Measurements from ENCODE around the gene ANKRD37.

Gene ANKRD37

DNA sequence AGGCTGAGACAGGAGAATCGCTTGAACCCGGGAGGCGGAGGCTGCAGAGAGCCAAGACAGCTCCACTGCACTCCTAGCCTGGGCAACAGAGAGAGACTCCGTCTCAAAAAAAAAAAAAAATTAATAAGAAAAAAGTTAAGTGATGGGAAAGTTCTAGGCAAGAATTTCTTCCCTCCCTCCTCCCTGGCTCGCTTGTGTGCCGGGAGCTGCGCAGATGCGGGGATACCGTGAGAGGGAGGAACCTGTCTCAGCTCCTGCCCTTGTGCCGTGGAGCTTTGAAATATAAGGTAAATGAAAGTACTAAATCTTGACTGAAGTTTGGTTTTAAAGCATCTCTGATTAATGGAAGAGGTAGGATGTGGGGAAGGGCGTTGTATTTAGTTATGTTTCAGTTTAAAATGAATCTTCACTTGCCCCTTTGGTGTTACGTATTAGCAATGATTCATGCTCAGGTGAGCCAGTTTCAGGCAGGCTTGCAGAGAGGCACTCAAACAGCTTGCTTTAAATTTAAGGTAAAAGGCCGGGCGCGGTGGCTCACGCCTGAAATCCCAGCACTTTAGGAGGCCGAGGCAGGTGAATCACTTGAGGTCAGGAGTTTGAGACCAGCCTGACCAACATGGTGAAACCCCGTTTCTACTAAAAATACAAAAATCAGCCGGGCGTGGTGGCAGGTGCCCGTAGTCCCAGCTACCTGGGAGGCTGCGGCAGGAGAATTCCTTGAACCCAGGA lies 30.5 kb downstream of the ANKRD37 start:
- ATAC-seq: no peak
- no peak for TF ChIP-seq ISL1 (CRISPR knock-in tag; IDR thresholded peaks at IDR 0.05)

- TF ChIP-seq SNAI2 (CRISPR knock-in tag; IDR thresholded peaks at IDR 0.05): no peak
- TF ChIP-seq ZNF565 (CRISPR knock-in tag; conservative IDR thresholded peaks at IDR 0.05; ENCODE audit: low read depth): no peak
- no peak for TF ChIP-seq CREB5 (CRISPR knock-in tag; IDR thresholded peaks at IDR 0.05; ENCODE audit: low read depth)
- no peak for TF ChIP-seq ESRRG (CRISPR knock-in tag; IDR thresholded peaks at IDR 0.05)
- TF ChIP-seq ZFP30 (CRISPR knock-in tag; IDR thresholded peaks at IDR 0.05): no peak
- no peak for TF ChIP-seq ZC3H10 (CRISPR knock-in tag; IDR thresholded peaks at IDR 0.05)
- no peak for TF ChIP-seq OSR1 (CRISPR knock-in tag; IDR thresholded peaks at IDR 0.05)
- no peak for TF ChIP-seq RARB (CRISPR knock-in tag; IDR thresholded peaks at IDR 0.05)
- TF ChIP-seq ISL1 (CRISPR knock-in tag; IDR thresholded peaks at IDR 0.05): no peak
- TF ChIP-seq PPARA (CRISPR knock-in tag; IDR thresholded peaks at IDR 0.05; ENCODE audit: borderline replicate concordance): no peak
- no peak for TF ChIP-seq ZFP3 (CRISPR knock-in tag; IDR thresholded peaks at IDR 0.05)
- TF ChIP-seq TCF4 (CRISPR knock-in tag; IDR thresholded peaks at IDR 0.05; ENCODE audit: borderline replicate concordance): no peak
- TF ChIP-seq ARNTL (CRISPR knock-in tag; IDR thresholded peaks at IDR 0.05; ENCODE audit: borderline replicate concordance, low read depth): no peak
- TF ChIP-seq, protein P1, sequence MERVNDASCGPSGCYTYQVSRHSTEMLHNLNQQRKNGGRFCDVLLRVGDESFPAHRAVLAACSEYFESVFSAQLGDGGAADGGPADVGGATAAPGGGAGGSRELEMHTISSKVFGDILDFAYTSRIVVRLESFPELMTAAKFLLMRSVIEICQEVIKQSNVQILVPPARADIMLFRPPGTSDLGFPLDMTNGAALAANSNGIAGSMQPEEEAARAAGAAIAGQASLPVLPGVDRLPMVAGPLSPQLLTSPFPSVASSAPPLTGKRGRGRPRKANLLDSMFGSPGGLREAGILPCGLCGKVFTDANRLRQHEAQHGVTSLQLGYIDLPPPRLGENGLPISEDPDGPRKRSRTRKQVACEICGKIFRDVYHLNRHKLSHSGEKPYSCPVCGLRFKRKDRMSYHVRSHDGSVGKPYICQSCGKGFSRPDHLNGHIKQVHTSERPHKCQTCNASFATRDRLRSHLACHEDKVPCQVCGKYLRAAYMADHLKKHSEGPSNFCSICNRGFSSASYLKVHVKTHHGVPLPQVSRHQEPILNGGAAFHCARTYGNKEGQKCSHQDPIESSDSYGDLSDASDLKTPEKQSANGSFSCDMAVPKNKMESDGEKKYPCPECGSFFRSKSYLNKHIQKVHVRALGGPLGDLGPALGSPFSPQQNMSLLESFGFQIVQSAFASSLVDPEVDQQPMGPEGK (CRISPR knock-in tag; IDR thresholded peaks at IDR 0.05; ENCODE audit: borderline replicate concordance): no peak
- TF ChIP-seq BACH2 (CRISPR knock-in tag; IDR thresholded peaks at IDR 0.05; ENCODE audit: borderline replicate concordance): no peak
- no peak for TF ChIP-seq ZNF8 (CRISPR knock-in tag; IDR thresholded peaks at IDR 0.05)
- TF ChIP-seq CSDC2 (CRISPR knock-in tag; IDR thresholded peaks at IDR 0.05): no peak
- TF ChIP-seq, protein P2, sequence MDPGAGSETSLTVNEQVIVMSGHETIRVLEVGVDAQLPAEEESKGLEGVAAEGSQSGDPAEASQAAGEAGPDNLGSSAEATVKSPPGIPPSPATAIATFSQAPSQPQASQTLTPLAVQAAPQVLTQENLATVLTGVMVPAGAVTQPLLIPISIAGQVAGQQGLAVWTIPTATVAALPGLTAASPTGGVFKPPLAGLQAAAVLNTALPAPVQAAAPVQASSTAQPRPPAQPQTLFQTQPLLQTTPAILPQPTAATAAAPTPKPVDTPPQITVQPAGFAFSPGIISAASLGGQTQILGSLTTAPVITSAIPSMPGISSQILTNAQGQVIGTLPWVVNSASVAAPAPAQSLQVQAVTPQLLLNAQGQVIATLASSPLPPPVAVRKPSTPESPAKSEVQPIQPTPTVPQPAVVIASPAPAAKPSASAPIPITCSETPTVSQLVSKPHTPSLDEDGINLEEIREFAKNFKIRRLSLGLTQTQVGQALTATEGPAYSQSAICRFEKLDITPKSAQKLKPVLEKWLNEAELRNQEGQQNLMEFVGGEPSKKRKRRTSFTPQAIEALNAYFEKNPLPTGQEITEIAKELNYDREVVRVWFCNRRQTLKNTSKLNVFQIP (CRISPR knock-in tag; IDR thresholded peaks at IDR 0.05; ENCODE audit: borderline replicate concordance, low read depth): no peak
- TF ChIP-seq ZNF70 (CRISPR knock-in tag; IDR thresholded peaks at IDR 0.05): no peak
- TF ChIP-seq TSHZ2 (CRISPR knock-in tag; IDR thresholded peaks at IDR 0.05): no peak
These were observed 33.0 kb downstream of the ANKRD37 start for GRCh38 chr4:185429660-185430059.

DNA sequence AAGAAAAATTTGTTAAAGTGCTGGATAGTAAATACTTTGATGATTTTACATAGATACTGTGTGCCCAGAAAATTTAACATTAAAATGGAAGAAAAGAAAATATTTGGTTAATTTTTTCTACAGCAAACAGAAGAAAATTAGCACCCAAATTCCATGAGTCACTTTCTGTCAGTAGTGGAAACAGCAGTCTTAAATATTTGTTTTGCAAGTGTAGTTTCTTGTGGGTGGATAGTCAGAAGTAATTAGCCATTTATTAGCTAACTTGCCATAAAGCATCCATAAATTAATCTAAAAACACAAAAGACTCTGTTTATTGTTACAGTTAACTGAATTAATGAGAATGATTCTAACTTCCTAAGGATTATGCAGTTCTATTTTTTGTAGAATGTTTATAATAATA lies 38.8 kb downstream of the ANKRD37 start:
- no peak for ATAC-seq
- TF ChIP-seq CSRNP3 (CRISPR knock-in tag; IDR thresholded peaks at IDR 0.05) (no peak), ESRRG (CRISPR knock-in tag; IDR thresholded peaks at IDR 0.05) (no peak), TSHZ2 (CRISPR knock-in tag; IDR thresholded peaks at IDR 0.05) (no peak), OSR1 (CRISPR knock-in tag; IDR thresholded peaks at IDR 0.05) (no peak), TCF4 (CRISPR knock-in tag; IDR thresholded peaks at IDR 0.05; ENCODE audit: borderline replicate concordance) (no peak), ZFP3 (CRISPR knock-in tag; IDR thresholded peaks at IDR 0.05) (no peak), ZC3H10 (CRISPR knock-in tag; IDR thresholded peaks at IDR 0.05) (no peak), RARB (CRISPR knock-in tag; IDR thresholded peaks at IDR 0.05) (no peak), PPARA (CRISPR knock-in tag; IDR thresholded peaks at IDR 0.05; ENCODE audit: borderline replicate concordance) (no peak), ARNTL (CRISPR knock-in tag; IDR thresholded peaks at IDR 0.05; ENCODE audit: borderline replicate concordance, low read depth) (no peak), BACH2 (CRISPR knock-in tag; IDR thresholded peaks at IDR 0.05; ENCODE audit: borderline replicate concordance) (no peak)
- TF ChIP-seq, protein P2 (CRISPR knock-in tag; IDR thresholded peaks at IDR 0.05; ENCODE audit: borderline replicate concordance, low read depth): no peak

More at GRCh38 chr4:185429660-185430059, 33.0 kb downstream of the ANKRD37 start:
- ATAC-seq: no peak
